Gastrocnemius medialis (tissue), 4 donors: ENCODE measurements around the gene SCARF2.

ENCODE experiments used
- POLR2A ChIP-seq, 2 donors: fragments of 450-650 bp; IDR thresholded peaks; one replicate each; pipeline ENCODE4 v1.6.1; 2017; ENCODE audit warnings: antibody characterized with exemption in 2 of 2, mild to moderate bottlenecking in 2 of 2, moderate library complexity in 2 of 2
- TF ChIP-seq, protein P1 (sequence below), 5 experiments: fragments of 450-650 bp in 3 of 5; fragments of 200-600 bp in 2 of 5; sonication (generic) in 2 of 5; IDR thresholded peaks in 4 of 5; conservative IDR thresholded peaks in 1 of 5; 1 replicate in 4 of 5; 2 replicates in 1 of 5; pipeline ENCODE4 v1.5.1; 2016 to 2019; ENCODE audit warnings: antibody characterized with exemption in 5 of 5, mild to moderate bottlenecking in 3 of 5, moderate library complexity in 3 of 5

DNA sequence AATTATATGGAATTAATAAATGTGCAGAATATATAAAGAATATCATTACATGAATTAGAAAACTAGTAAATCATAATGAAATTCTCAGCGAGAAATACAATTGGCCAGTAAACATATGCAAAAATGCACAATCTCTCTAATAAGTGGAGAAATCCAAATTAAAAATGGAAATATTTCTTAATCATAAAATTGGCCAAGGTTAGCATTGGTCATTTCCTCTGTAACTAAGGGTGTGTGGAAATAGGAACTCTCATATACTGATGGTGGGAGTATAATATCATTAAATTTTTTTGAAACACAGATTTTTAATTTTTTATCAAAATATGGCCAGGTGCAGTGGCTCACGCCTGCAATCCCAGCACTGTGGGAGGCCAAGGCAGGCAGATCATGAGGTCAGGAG lies 51.3 kb downstream of the SCARF2 start:
- TF ChIP-seq, protein P1, sequence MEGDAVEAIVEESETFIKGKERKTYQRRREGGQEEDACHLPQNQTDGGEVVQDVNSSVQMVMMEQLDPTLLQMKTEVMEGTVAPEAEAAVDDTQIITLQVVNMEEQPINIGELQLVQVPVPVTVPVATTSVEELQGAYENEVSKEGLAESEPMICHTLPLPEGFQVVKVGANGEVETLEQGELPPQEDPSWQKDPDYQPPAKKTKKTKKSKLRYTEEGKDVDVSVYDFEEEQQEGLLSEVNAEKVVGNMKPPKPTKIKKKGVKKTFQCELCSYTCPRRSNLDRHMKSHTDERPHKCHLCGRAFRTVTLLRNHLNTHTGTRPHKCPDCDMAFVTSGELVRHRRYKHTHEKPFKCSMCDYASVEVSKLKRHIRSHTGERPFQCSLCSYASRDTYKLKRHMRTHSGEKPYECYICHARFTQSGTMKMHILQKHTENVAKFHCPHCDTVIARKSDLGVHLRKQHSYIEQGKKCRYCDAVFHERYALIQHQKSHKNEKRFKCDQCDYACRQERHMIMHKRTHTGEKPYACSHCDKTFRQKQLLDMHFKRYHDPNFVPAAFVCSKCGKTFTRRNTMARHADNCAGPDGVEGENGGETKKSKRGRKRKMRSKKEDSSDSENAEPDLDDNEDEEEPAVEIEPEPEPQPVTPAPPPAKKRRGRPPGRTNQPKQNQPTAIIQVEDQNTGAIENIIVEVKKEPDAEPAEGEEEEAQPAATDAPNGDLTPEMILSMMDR (IDR thresholded peaks at IDR 0.05 in 4 of 5, conservative IDR thresholded peaks at IDR 0.05 in 1 of 5): no peak
- no peak for TF ChIP-seq POLR2A (IDR thresholded peaks at IDR 0.05)
